Endothelial cell (in vitro differentiated cells): ENCODE measurements around the gene SCAPER. TPM values are rescaled to one million over a fixed set of nuclear protein-coding genes. Genes with fewer than 3 reads are reported as not detected.

Experiments
- DNase-seq: peaks from one replicate; pipeline ENCODE4 v3.0.0; 2021; ENCODE audit warnings: low spot score
- H3K27ac Mint-ChIP-seq: one replicate; pipeline ENCODE4 v1.8.0; 2021; ENCODE audit warnings: mixed read lengths, inconsistent platforms; ENCODE audit not compliant: unreplicated experiment
- H3K27me3 Mint-ChIP-seq: one replicate; pipeline ENCODE4 v1.8.0; 2021; ENCODE audit warnings: mild to moderate bottlenecking, moderate library complexity, mixed read lengths, inconsistent platforms; ENCODE audit not compliant: unreplicated experiment
- H3K36me3 Mint-ChIP-seq: one replicate; pipeline ENCODE4 v1.8.0; 2021; ENCODE audit warnings: mild to moderate bottlenecking, low read depth, mixed read lengths, inconsistent platforms; ENCODE audit not compliant: unreplicated experiment
- H3K4me1 Mint-ChIP-seq: one replicate; pipeline ENCODE4 v1.8.0; 2021; ENCODE audit warnings: mild to moderate bottlenecking, mixed read lengths, inconsistent platforms; ENCODE audit not compliant: unreplicated experiment
- H3K4me3 Mint-ChIP-seq: one replicate; pipeline ENCODE4 v1.8.0; 2021; ENCODE audit warnings: mild to moderate bottlenecking, mixed read lengths, inconsistent platforms; ENCODE audit not compliant: unreplicated experiment
- H3K9me3 Mint-ChIP-seq: one replicate; pipeline ENCODE4 v1.8.0; 2021; ENCODE audit warnings: mixed read lengths, inconsistent platforms; ENCODE audit not compliant: unreplicated experiment
- total RNA-seq: library from RNA; stranded (reverse); fragmentation: NEBNext Ultra II Directional; extraction: Animal tissue kit (Norgen Biotek cat#: 25700); gene quantifications from one replicate; pipeline ENCODE4 v1.2.1, GENCODE V29; 2021; ENCODE audit not compliant: unreplicated experiment
- TF ChIP-seq, protein P1 (sequence below): fragments of 200-600 bp; sonication (generic); IDR thresholded peaks from one replicate; pipeline ENCODE4 v1.5.0; 2021; ENCODE audit warnings: antibody characterized with exemption; ENCODE audit not compliant: unreplicated experiment

Gene SCAPER
- total RNA-seq, 1 donor from 2014 or later, result 18.1 TPM

DNA sequence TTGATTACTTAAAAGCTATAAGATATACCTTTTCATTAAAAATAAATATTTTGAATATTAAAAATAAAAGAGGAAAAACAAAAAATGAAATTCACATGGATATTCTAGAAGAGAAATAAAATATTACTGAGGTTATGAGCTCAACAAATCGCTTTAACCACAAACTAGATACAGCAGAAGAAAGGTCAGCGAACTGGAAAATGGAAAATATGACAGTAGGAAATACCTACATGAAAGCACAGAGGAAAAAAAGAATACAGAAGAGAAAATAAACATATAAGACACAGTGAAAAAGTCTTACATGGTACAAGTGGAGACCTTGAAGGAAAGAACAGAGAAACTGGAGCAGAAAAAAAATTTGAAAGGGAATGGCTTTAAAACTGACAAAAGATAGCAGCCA, 33.2 kb downstream of the SCAPER start:
- H3K4me1 Mint-ChIP-seq, result no peaks in the 10 kb centered on the region
- peaks cover 2% of the 10 kb centered on the region for H3K27me3 Mint-ChIP-seq
- H3K4me3 Mint-ChIP-seq, result no peak overlapping the region
- no peaks in the 10 kb centered on the region for H3K9me3 Mint-ChIP-seq
- no peaks in the 10 kb centered on the region for H3K36me3 Mint-ChIP-seq
- DNase-seq, result no peak
- TF ChIP-seq, protein P1, sequence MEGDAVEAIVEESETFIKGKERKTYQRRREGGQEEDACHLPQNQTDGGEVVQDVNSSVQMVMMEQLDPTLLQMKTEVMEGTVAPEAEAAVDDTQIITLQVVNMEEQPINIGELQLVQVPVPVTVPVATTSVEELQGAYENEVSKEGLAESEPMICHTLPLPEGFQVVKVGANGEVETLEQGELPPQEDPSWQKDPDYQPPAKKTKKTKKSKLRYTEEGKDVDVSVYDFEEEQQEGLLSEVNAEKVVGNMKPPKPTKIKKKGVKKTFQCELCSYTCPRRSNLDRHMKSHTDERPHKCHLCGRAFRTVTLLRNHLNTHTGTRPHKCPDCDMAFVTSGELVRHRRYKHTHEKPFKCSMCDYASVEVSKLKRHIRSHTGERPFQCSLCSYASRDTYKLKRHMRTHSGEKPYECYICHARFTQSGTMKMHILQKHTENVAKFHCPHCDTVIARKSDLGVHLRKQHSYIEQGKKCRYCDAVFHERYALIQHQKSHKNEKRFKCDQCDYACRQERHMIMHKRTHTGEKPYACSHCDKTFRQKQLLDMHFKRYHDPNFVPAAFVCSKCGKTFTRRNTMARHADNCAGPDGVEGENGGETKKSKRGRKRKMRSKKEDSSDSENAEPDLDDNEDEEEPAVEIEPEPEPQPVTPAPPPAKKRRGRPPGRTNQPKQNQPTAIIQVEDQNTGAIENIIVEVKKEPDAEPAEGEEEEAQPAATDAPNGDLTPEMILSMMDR, result no peak
- H3K27ac Mint-ChIP-seq, result no peak overlapping the region

DNA sequence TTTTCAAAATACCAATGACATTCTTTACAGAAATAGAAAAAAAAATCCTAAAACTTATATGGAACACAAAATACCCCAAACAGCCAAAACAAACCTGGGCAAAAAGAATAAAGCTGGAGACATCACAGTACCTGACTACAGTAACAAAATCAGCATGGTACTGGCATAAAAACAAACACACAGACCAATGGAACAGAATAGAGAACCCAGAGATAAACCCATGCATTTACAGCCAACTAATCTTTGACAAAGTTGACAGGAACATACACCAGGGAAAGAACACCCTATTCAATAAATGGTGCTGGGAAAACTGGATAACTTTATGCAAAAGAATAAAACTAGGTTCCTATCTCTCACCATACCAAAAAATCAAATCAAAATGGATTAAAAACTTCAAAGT, 36.4 kb downstream of the SCAPER start:
- Mint-ChIP-seq H3K27me3 (peaks cover 2% of the 10 kb centered on the region), H3K36me3 (no peaks in the 10 kb centered on the region), H3K9me3 (no peaks in the 10 kb centered on the region), H3K4me3 (no peak overlapping the region), H3K27ac (no peak overlapping the region), H3K4me1 (no peaks in the 10 kb centered on the region)
- TF ChIP-seq, protein P1, result no peak
- DNase-seq, result no peak

DNA sequence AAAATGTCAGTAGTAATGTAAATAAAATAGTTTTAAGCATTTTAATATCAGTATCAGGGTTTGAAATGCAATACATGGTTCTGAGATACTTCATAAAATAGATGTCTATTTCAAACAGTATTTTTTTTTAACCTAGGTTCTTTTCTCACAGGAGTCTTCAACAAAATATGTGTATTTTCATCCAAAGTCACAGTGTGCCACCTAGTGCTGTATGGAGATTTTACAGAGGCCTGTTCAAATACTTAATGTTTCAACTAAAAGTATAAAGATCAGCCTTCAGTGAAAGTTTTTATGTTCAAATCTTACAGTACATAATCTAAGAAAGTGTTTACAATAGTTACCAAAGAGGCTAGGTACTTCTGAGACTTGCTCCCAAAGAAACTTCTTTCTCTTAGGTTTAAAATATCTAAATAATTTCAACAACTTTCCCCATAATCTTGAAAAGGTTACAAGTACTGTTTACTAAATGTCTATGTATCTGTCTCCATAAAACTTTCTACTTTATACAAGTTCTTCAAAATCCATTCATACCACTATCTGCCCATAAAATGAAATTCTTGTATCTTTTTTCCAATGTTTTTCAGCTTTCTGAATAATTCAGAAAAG, 38.3 kb downstream of the SCAPER start:
- H3K4me1 Mint-ChIP-seq, result no peaks in the 10 kb centered on the region
- no peak overlapping the region for H3K4me3 Mint-ChIP-seq
- TF ChIP-seq, protein P1, result peak; percentile 6
- H3K36me3 Mint-ChIP-seq, result no peaks in the 10 kb centered on the region
- H3K27ac Mint-ChIP-seq, result no peak overlapping the region
- H3K9me3 Mint-ChIP-seq, result no peaks in the 10 kb centered on the region
- H3K27me3 Mint-ChIP-seq, result peaks cover 2% of the 10 kb centered on the region
- peak; percentile 9 for DNase-seq

DNA sequence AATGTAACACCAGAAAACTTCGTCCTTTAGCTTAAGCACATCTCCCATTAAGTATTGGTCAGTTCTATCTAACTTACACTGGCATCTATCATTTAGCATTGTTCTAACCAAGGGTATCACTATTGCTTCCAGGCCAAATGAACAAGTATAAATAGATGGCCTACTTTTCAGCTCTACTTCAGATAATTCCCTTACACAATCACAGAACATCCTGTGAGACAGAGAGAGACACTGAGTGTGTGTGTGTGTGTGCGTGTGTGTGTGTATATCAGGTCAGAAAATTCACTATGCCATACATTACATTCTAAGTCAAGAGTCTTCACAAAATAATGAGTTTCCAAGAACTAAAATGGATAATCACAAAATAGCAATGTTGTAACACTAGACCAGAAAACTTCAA, 39.1 kb downstream of the SCAPER start:
- TF ChIP-seq, protein P1, result no peak
- Mint-ChIP-seq H3K4me3 (no peak overlapping the region), H3K4me1 (no peaks in the 10 kb centered on the region), H3K36me3 (no peaks in the 10 kb centered on the region), H3K27ac (no peak overlapping the region), H3K27me3 (peaks cover 2% of the 10 kb centered on the region), H3K9me3 (no peaks in the 10 kb centered on the region)
- no peak for DNase-seq

DNA sequence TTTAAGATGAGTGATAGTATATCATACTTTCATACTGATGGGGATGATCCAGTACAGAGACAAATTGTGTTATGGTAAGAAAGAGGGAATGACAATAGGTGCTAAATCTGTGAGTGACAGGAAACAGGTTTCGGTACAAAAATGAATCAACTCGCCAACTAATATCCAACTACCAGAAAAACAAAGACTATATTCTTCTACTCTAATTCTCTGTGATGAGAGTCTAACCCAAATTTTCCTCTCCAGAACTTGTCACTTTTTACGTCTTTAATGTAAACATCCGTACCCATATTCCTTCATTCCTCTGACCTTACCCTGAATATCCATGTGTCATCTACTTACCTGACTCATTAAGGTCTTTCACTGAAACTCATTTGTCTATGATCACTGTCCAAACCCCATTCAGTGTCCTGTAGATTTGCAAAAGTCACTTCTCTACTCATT, 39.6 kb downstream of the SCAPER start:
- no peaks in the 10 kb centered on the region for H3K9me3 Mint-ChIP-seq
- TF ChIP-seq, protein P1, result no peak
- no peak for DNase-seq
- no peak overlapping the region for H3K4me3 Mint-ChIP-seq
- H3K4me1 Mint-ChIP-seq, result no peaks in the 10 kb centered on the region
- H3K27ac Mint-ChIP-seq, result no peak overlapping the region
- no peaks in the 10 kb centered on the region for H3K36me3 Mint-ChIP-seq
- peaks cover 2% of the 10 kb centered on the region for H3K27me3 Mint-ChIP-seq
